GM19099 (cell line): ENCODE measurements around the gene ZFPM1.

ENCODE experiments used
- POLR2A ChIP-seq: IDR thresholded peaks from 3 replicates; pipeline ENCODE4 v1.6.1; 2011; ENCODE audit warnings: low read depth; ENCODE audit not compliant: insufficient read length; ENCODE audit errors: extremely low read depth

ZFPM1 gene

GRCh38 chr16:88472637-88473205 is 19.6 kb downstream of the ZFPM1 start:
- no peak for TF ChIP-seq POLR2A

- TF ChIP-seq POLR2A = no peak
Measured at GRCh38 chr16:88473666-88474534, 20.8 kb downstream of the ZFPM1 start.

GRCh38 chr16:88475037-88475436 is 22.0 kb downstream of the ZFPM1 start:
- TF ChIP-seq POLR2A = no peak

GRCh38 chr16:88476203-88476602 is 23.1 kb downstream of the ZFPM1 start:
- TF ChIP-seq POLR2A = no peak

- TF ChIP-seq POLR2A = no peak
Measured at GRCh38 chr16:88476817-88477397, 23.8 kb downstream of the ZFPM1 start.

GRCh38 chr16:88477631-88478519 is 24.8 kb downstream of the ZFPM1 start:
- TF ChIP-seq POLR2A = no peak

- no peak for TF ChIP-seq POLR2A
Measured at GRCh38 chr16:88478889-88479792, 26.1 kb downstream of the ZFPM1 start.

GRCh38 chr16:88479793-88480760 is 27.0 kb downstream of the ZFPM1 start:
- TF ChIP-seq POLR2A = no peak

- no peak for TF ChIP-seq POLR2A
Measured at GRCh38 chr16:88480829-88481228, 27.7 kb downstream of the ZFPM1 start.

GRCh38 chr16:88481851-88482250 is 28.8 kb downstream of the ZFPM1 start:
- no peak for TF ChIP-seq POLR2A

GRCh38 chr16:88482630-88483391 is 29.7 kb downstream of the ZFPM1 start:
- TF ChIP-seq POLR2A = no peak

- TF ChIP-seq POLR2A = no peak
Measured at GRCh38 chr16:88483392-88483641, 30.2 kb downstream of the ZFPM1 start.

- no peak for TF ChIP-seq POLR2A
Measured at GRCh38 chr16:88484505-88485365, 31.7 kb downstream of the ZFPM1 start.
